GM12891 (cell line): Measurements from ENCODE around the gene PPP1R8.
"Not testable (repeated sequence)": the region's sequence is repeated elsewhere in the genome, so short reads cannot be mapped to it uniquely, and the experiment has no call there.

ENCODE experiments used
- PAX5 ChIP-seq: IDR thresholded peaks from 2 replicates; pipeline ENCODE4 v1.6.1; 2011; ENCODE audit warnings: low read length, moderate library complexity, mild to moderate bottlenecking; ENCODE audit not compliant: insufficient read depth, severe bottlenecking
- POLR2A ChIP-seq: IDR thresholded peaks from 2 replicates; pipeline ENCODE4 v1.6.1; 2011; ENCODE audit warnings: low read depth, low read length, control low read depth
- POLR2AphosphoS5 ChIP-seq: IDR thresholded peaks from 2 replicates; pipeline ENCODE4 v1.6.1; 2011; ENCODE audit warnings: low read depth, low read length, control low read depth
- SPI1 ChIP-seq: IDR thresholded peaks from 2 replicates; pipeline ENCODE4 v1.6.1; 2011; ENCODE audit warnings: low read depth, low read length, control low read depth

GRCh38 chr1:27871076-27871475 is 40.5 kb downstream of the PPP1R8 start:
- not testable (repeated sequence) for TF ChIP-seq SPI1, POLR2A, PAX5, POLR2AphosphoS5
